Small intestine (tissue), 7 donors: Measurements from ENCODE around the gene CHMP3. TPM values are rescaled to one million over a fixed set of nuclear protein-coding genes. Genes with fewer than 3 reads are reported as not detected.

Source experiments
- DNase-seq, 2 donors: peaks; one replicate each; pipeline versions ENCODE4 v3.0.0 to v3.0.0-alpha.2; 2013
- FAIRE-seq: peaks from 2 replicates; lab custom pipeline; 2012; peaks lifted over from hg19 to GRCh38; lab: Jason Lieb, UNC
- H3K27ac ChIP-seq, 3 donors: one replicate each; pipeline ENCODE4 v1.5.1; 2013; ENCODE audit warnings: low read length in 2 of 3, mild to moderate bottlenecking in 2 of 3, control low read depth in 1 of 3, inconsistent platforms in 1 of 3, low read depth in 1 of 3, moderate library complexity in 1 of 3
- H3K27me3 ChIP-seq, 3 donors: one replicate each; pipeline ENCODE4 v1.6.1; 2013; ENCODE audit warnings: low read length in 3 of 3, inconsistent platforms in 1 of 3; ENCODE audit not compliant: control insufficient read depth in 3 of 3, insufficient read depth in 3 of 3
- H3K36me3 ChIP-seq, 3 donors: one replicate each; pipeline ENCODE4 v1.6.1; 2013; ENCODE audit warnings: low read length in 3 of 3, inconsistent platforms in 1 of 3, low read depth in 1 of 3, mild to moderate bottlenecking in 1 of 3, moderate library complexity in 1 of 3; ENCODE audit not compliant: control insufficient read depth in 3 of 3, insufficient read depth in 2 of 3
- H3K4me1 ChIP-seq, 3 donors: one replicate each; pipeline ENCODE4 v1.6.1; 2013; ENCODE audit warnings: low read length in 2 of 3, inconsistent platforms in 1 of 3, low read depth in 1 of 3, mild to moderate bottlenecking in 1 of 3, moderate library complexity in 1 of 3; ENCODE audit not compliant: control insufficient read depth in 3 of 3, insufficient read depth in 2 of 3
- H3K4me3 ChIP-seq, 3 donors: one replicate each; pipeline ENCODE4 v1.5.1; 2013; ENCODE audit warnings: low read length in 3 of 3, control low read depth in 1 of 3, inconsistent platforms in 1 of 3, low read depth in 1 of 3, mild to moderate bottlenecking in 1 of 3, moderate library complexity in 1 of 3
- H3K9me3 ChIP-seq, 2 donors: one replicate each; pipeline ENCODE4 v1.6.1; 2013; ENCODE audit warnings: low read depth in 1 of 2, low read length in 1 of 2; ENCODE audit not compliant: control insufficient read depth in 2 of 2, insufficient read depth in 1 of 2
- WGBS, 3 donors: extraction: QIAGEN DNeasy Blood & Tissue Kit; methylation state at CpG; one replicate each; pipeline ENCODE4 v1.1.7; 2013; 5-methylcytosine and 5-hydroxymethylcytosine counted together
- polyA plus RNA-seq, 4 donors: library from polyadenylated mRNA; stranded (reverse) in 3 of 4; unstranded in 1 of 4; fragments of 200-250 nt in 3 of 4; fragments of 120-200 nt in 1 of 4; gene quantifications; one replicate each; pipeline versions ENCODE4 v1.2.1 to v1.2.3, GENCODE V29; 2013
- donor health status: healthy with polysubstance abuse.
- donor health status: control.
- donor health status: control.
- donor health status: Bipolar disorder and iron deficiency.
- donor health status: healthy.

Gene CHMP3
- polyA plus RNA-seq, 4 donors: 107 to 125 (median 119) TPM

- DNase-seq (no peak), FAIRE-seq (no peak)
- Histone ChIP-seq H3K27ac (no peak overlapping the region), H3K27me3 (no peaks in the 10 kb centered on the region), H3K9me3 (no peaks in the 10 kb centered on the region), H3K4me1 (no peaks in the 10 kb centered on the region), H3K4me3 (no peak overlapping the region), H3K36me3 (peaks cover 35 to 58% (median 47%) of the 10 kb centered on the region in 3 donors)
- WGBS, 3 donors: 96 to 99% (median 98%) methylated on average over 3 of the region's 3 CpGs
Measured at GRCh38 chr2:86484385-86484784, 78.9 kb downstream of the CHMP3 start.

- H3K4me1 ChIP-seq: no peaks in the 10 kb centered on the region
- 85 to 96% (median 95%) methylated on average over 3 of the region's 3 CpGs for WGBS, 3 donors
- H3K36me3 ChIP-seq: peaks cover 34 to 51% (median 39%) of the 10 kb centered on the region in 3 donors
- H3K9me3 ChIP-seq: no peaks in the 10 kb centered on the region
- no peak for FAIRE-seq
- peak overlapping the region in 1 of 3 donors; percentile 34 for H3K27ac ChIP-seq
- no peaks in the 10 kb centered on the region for H3K27me3 ChIP-seq
- no peak overlapping the region for H3K4me3 ChIP-seq
- DNase-seq: no peak
Measured at GRCh38 chr2:86482034-86482433, 81.2 kb downstream of the CHMP3 start.

- H3K27ac ChIP-seq: no peak overlapping the region
- DNase-seq (no peak), FAIRE-seq (no peak)
- H3K36me3 ChIP-seq: peaks cover 35 to 52% (median 41%) of the 10 kb centered on the region in 3 donors
- no peak overlapping the region for H3K4me3 ChIP-seq
- 48 to 79% (median 75%) methylated on average over 7 of the region's 7 CpGs for WGBS, 3 donors
- H3K27me3 ChIP-seq: no peaks in the 10 kb centered on the region
- no peaks in the 10 kb centered on the region for H3K9me3 ChIP-seq
- H3K4me1 ChIP-seq: no peaks in the 10 kb centered on the region
Measured at GRCh38 chr2:86480105-86480504, 83.1 kb downstream of the CHMP3 start.

- Histone ChIP-seq H3K27me3 (no peaks in the 10 kb centered on the region), H3K36me3 (peaks cover 32 to 44% (median 35%) of the 10 kb centered on the region in 3 donors), H3K4me3 (no peak overlapping the region), H3K4me1 (no peaks in the 10 kb centered on the region), H3K27ac (no peak overlapping the region), H3K9me3 (no peaks in the 10 kb centered on the region)
- FAIRE-seq (no peak), DNase-seq (no peak)
Measured at GRCh38 chr2:86477349-86477748, 85.9 kb downstream of the CHMP3 start.

- Histone ChIP-seq H3K27ac (no peak overlapping the region), H3K9me3 (no peaks in the 10 kb centered on the region), H3K27me3 (no peaks in the 10 kb centered on the region), H3K36me3 (peaks cover 28 to 41% (median 33%) of the 10 kb centered on the region in 3 donors), H3K4me1 (no peaks in the 10 kb centered on the region), H3K4me3 (no peak overlapping the region)
- DNase-seq: no peak
- 75 to 87% (median 77%) methylated on average over 3 of the region's 3 CpGs for WGBS, 3 donors
- no peak for FAIRE-seq
Measured at GRCh38 chr2:86476918-86477317, 86.3 kb downstream of the CHMP3 start.

GRCh38 chr2:86476092-86476491 is 87.2 kb downstream of the CHMP3 start:
- Histone ChIP-seq H3K27me3 (no peaks in the 10 kb centered on the region), H3K4me1 (no peaks in the 10 kb centered on the region), H3K27ac (no peak overlapping the region), H3K4me3 (no peak overlapping the region), H3K9me3 (no peaks in the 10 kb centered on the region), H3K36me3 (peaks cover 25 to 38% (median 30%) of the 10 kb centered on the region in 3 donors)
- DNase-seq: no peak
- FAIRE-seq: no peak

- no peak overlapping the region for H3K27ac ChIP-seq
- no peaks in the 10 kb centered on the region for H3K27me3 ChIP-seq
- no peaks in the 10 kb centered on the region for H3K4me1 ChIP-seq
- H3K9me3 ChIP-seq: no peaks in the 10 kb centered on the region
- DNase-seq (no peak), FAIRE-seq (no peak)
- no peak overlapping the region for H3K4me3 ChIP-seq
- 94 to 97% (median 95%) methylated on average over 6 of the region's 6 CpGs for WGBS, 3 donors
- H3K36me3 ChIP-seq: peaks cover 15 to 28% (median 19%) of the 10 kb centered on the region in 3 donors
Measured at GRCh38 chr2:86471637-86472036, 91.6 kb downstream of the CHMP3 start.

- H3K4me1 ChIP-seq: no peaks in the 10 kb centered on the region
- H3K4me3 ChIP-seq: no peak overlapping the region
- DNase-seq: no peak
- no peak overlapping the region for H3K27ac ChIP-seq
- no peaks in the 10 kb centered on the region for H3K9me3 ChIP-seq
- H3K27me3 ChIP-seq: no peaks in the 10 kb centered on the region
- no peak for FAIRE-seq
- H3K36me3 ChIP-seq: peaks cover 15 to 28% (median 23%) of the 10 kb centered on the region in 3 donors
- 69 to 91% (median 84%) methylated on average over 1 of the region's 1 CpG for WGBS, 3 donors
Measured at GRCh38 chr2:86470890-86471289, 92.4 kb downstream of the CHMP3 start.
